GM19455 (cell line): ENCODE measurements around the gene AANAT.

ENCODE experiments used
- ATAC-seq: cut with Tn5 transposase; IDR thresholded peaks from one replicate; pipeline ENCODE4 v1.9.1; 2021; ENCODE audit not compliant: unreplicated experiment

AANAT gene

GRCh38 chr17:76485569-76485968 lies 18.2 kb downstream of the AANAT start:
- ATAC-seq: no peak

- ATAC-seq: no peak
Measured at GRCh38 chr17:76487451-76488192, 20.2 kb downstream of the AANAT start.

GRCh38 chr17:76490112-76490710 lies 22.8 kb downstream of the AANAT start:
- no peak for ATAC-seq

- no peak for ATAC-seq
Measured at GRCh38 chr17:76491271-76492122, 24.1 kb downstream of the AANAT start.

GRCh38 chr17:76492123-76492988 lies 25.0 kb downstream of the AANAT start:
- ATAC-seq: peak; percentile 45

- peak; percentile 46 for ATAC-seq
Measured at GRCh38 chr17:76492989-76493501, 25.6 kb downstream of the AANAT start.

GRCh38 chr17:76493505-76494167 lies 26.2 kb downstream of the AANAT start:
- peak; percentile 5 for ATAC-seq

- ATAC-seq: no peak
Measured at GRCh38 chr17:76495663-76496400, 28.4 kb downstream of the AANAT start.

- ATAC-seq: no peak
Measured at GRCh38 chr17:76496464-76496863, 29.1 kb downstream of the AANAT start.

GRCh38 chr17:76497699-76497978 lies 30.2 kb downstream of the AANAT start:
- ATAC-seq: no peak

- ATAC-seq: no peak
Measured at GRCh38 chr17:76497979-76498875, 30.8 kb downstream of the AANAT start.

GRCh38 chr17:76498876-76499251 lies 31.5 kb downstream of the AANAT start:
- ATAC-seq: no peak

- ATAC-seq: no peak
Measured at GRCh38 chr17:76499267-76499667, 31.9 kb downstream of the AANAT start.

GRCh38 chr17:76500074-76500746 lies 32.8 kb downstream of the AANAT start:
- ATAC-seq: no peak

- no peak for ATAC-seq
Measured at GRCh38 chr17:76500747-76501017, 33.3 kb downstream of the AANAT start.

- ATAC-seq: peak; percentile 66
Measured at GRCh38 chr17:76501018-76501826, 33.8 kb downstream of the AANAT start, which contains the start of gene RHBDF2. Gene RHBDF2, minus strand, starts transcription at chr17:76501423. Its CDS starts 19,899 bp downstream, at chr17:76481524.

GRCh38 chr17:76501827-76502307 lies 34.5 kb downstream of the AANAT start:
- ATAC-seq: no peak
